Omental fat pad (tissue), 4 donors: ENCODE measurements around the gene GGA3. TPM values are rescaled to one million over a fixed set of nuclear protein-coding genes. Genes with fewer than 3 reads are reported as not detected.
A peak's percentile ranks its signal among the peaks of the same experiment; 100 is the strongest.
"Not testable (repeated sequence)": the region's sequence is repeated elsewhere in the genome, so short reads cannot be mapped to it uniquely, and the experiment has no call there.

Source experiments
- ATAC-seq: fragments of 150-250 bp; one replicate; pipeline ENCODE4 v1.9.1; 2016; ENCODE audit warnings: mild to moderate bottlenecking, moderate library complexity; ENCODE audit not compliant: low FRiP score
- DNase-seq: peaks from one replicate; pipeline ENCODE4 v3.0.0-alpha.2; 2019; ENCODE audit warnings: low spot score
- total RNA-seq, 4 donors: library from RNA; depleted of rRNA; stranded (reverse); fragments of >200 nt; gene quantifications; one replicate each; pipeline ENCODE4 v1.1.0, GENCODE V29; 2016
- TF ChIP-seq, protein P1 (sequence below), 3 donors: fragments of 450-650 bp; IDR thresholded peaks; one replicate each; pipeline ENCODE4 v1.5.1; 2016 to 2017; ENCODE audit warnings: antibody characterized with exemption in 3 of 3, mild to moderate bottlenecking in 3 of 3, moderate library complexity in 2 of 3

Gene GGA3
- total RNA-seq, 4 donors from 2014 or later: 22.3 to 36.3 (median 30.5) TPM

- TF ChIP-seq, protein P1, sequence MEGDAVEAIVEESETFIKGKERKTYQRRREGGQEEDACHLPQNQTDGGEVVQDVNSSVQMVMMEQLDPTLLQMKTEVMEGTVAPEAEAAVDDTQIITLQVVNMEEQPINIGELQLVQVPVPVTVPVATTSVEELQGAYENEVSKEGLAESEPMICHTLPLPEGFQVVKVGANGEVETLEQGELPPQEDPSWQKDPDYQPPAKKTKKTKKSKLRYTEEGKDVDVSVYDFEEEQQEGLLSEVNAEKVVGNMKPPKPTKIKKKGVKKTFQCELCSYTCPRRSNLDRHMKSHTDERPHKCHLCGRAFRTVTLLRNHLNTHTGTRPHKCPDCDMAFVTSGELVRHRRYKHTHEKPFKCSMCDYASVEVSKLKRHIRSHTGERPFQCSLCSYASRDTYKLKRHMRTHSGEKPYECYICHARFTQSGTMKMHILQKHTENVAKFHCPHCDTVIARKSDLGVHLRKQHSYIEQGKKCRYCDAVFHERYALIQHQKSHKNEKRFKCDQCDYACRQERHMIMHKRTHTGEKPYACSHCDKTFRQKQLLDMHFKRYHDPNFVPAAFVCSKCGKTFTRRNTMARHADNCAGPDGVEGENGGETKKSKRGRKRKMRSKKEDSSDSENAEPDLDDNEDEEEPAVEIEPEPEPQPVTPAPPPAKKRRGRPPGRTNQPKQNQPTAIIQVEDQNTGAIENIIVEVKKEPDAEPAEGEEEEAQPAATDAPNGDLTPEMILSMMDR (IDR thresholded peaks at IDR 0.05): no peak
- DNase-seq (no peak), ATAC-seq (no peak)
Measured at GRCh38 chr17:75287221-75287620, 25.8 kb upstream of the GGA3 start.

DNA sequence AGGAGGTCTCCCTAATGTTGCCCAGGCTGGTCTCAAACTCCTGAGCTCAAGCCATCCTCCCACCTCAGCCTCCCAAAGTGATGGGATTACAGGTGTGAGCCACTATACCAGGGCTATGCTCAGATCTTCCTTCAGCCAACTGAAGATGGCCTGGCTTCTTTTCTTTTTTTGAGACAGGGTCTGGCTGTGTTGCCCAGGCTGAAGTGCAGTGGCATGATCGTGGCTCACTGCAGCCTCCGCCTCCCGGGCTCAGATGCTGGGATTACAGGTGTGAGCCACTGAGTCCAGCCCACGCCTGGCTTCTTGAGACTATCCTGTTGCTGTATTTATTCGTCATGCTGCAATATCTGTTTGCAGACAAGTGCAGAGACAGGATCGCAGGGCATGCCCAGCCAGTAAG lies 23.7 kb upstream of the GGA3 start:
- TF ChIP-seq, protein P1 (IDR thresholded peaks at IDR 0.05): no peak
- DNase-seq (no peak), ATAC-seq (no peak)

DNA sequence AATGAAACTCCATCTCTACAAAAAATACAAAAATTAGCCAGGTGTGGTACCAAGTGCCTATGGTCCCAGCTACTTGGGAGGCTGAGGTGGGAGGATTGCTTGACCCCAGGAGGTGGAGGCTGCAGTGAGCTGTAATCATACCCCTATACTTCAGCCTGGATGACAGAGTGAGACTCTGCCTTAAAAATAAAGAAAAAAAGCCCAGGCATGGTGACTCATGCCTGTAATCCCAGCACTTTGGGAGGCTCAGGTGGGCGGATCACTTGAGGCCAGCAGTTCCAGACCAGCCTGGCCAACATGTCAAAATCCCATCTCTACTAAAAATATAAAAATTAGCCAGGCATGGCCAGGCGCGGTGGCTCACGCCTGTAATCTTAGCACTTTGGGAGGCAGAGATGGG lies 18.8 kb upstream of the GGA3 start:
- not testable (repeated sequence) for ATAC-seq

GRCh38 chr17:75277664-75278071 lies 16.3 kb upstream of the GGA3 start:
- no peak for ATAC-seq
- TF ChIP-seq, protein P1 (IDR thresholded peaks at IDR 0.05): no peak
- DNase-seq: no peak

More for the DNA sequence above, 18.8 kb upstream of the GGA3 start:
- DNase-seq: not testable (repeated sequence)

- TF ChIP-seq, protein P1 (IDR thresholded peaks at IDR 0.05): no peak
- ATAC-seq: no peak
- no peak for DNase-seq
Measured at GRCh38 chr17:75273977-75274708, 12.7 kb upstream of the GGA3 start.

- ATAC-seq (no peak), DNase-seq (no peak)
- TF ChIP-seq, protein P1 (IDR thresholded peaks at IDR 0.05): no peak
Measured at GRCh38 chr17:75272848-75273184, 11.4 kb upstream of the GGA3 start.

GRCh38 chr17:75271955-75272847 lies 10.8 kb upstream of the GGA3 start:
- TF ChIP-seq, protein P1 (IDR thresholded peaks at IDR 0.05): no peak
- DNase-seq (no peak), ATAC-seq (peak; percentile 1)
